GM12878 (cell line): ENCODE results near the gene SHB. TPM values are rescaled to one million over a fixed set of nuclear protein-coding genes. Genes with fewer than 3 reads are reported as not detected.

Experiments used
- ATAC-seq: fragments of 200-7000 bp; cut with Tn5 transposase; 3 replicates; pipeline ENCODE4 v1.9.1; 2020; ENCODE audit warnings: mild to moderate bottlenecking, moderate library complexity
- BruUV-seq: library from RNA; stranded (reverse); fragments of 400-500 nt; replicated peaks from 2 replicates; lab custom pipeline; 2021; lab: Mats Ljungman, UMichigan
- CTCF ChIA-PET: fragments of 300-600 bp; sonication (Branson Sonifier 250); formaldehyde crosslinking; extraction: SDS; loops from one replicate; lab custom pipeline; 2021; ENCODE audit warnings: inconsistent platforms; lab: Yijun Ruan, JAX
- POLR2A ChIA-PET: fragments of 350-600 bp; formaldehyde crosslinking; extraction: SDS; loops from one replicate; lab custom pipeline; 2021; ENCODE audit warnings: inconsistent platforms; lab: Charles Lee
- RAD21 ChIA-PET: fragments of 300-600 bp; sonication (Branson Sonifier 250); formaldehyde crosslinking; loops from one replicate; lab custom pipeline; 2023; ENCODE audit warnings: antibody characterized with exemption; ENCODE audit not compliant: unreplicated experiment; lab: Charles Lee
- SMC1A ChIA-PET: fragments of 300-600 bp; sonication (Branson Sonifier 250); formaldehyde crosslinking; loops from one replicate; lab custom pipeline; 2023; ENCODE audit not compliant: unreplicated experiment, uncharacterized antibody; lab: Charles Lee
- DNase-seq: peaks from one replicate; pipeline ENCODE4 v3.0.0-alpha.2; 2011; ENCODE audit warnings: low read depth, low spot score
- FAIRE-seq: peaks from 3 replicates; lab custom pipeline; 2011; peaks lifted over from hg19 to GRCh38; lab: Jason Lieb, UNC
- H2AFZ ChIP-seq: 2 replicates; pipeline ENCODE4 v1.6.0; 2011; ENCODE audit warnings: low read depth, low read length, control low read depth; ENCODE audit not compliant: control insufficient read depth
- H3K27ac ChIP-seq: 2 replicates; pipeline ENCODE4 v1.5.1; 2011; ENCODE audit warnings: control low read depth; ENCODE audit not compliant: control insufficient read depth, insufficient read depth
- H3K27me3 ChIP-seq, 2 experiments: replicated peaks in 1 of 2; 2 replicates each; pipeline versions ENCODE4 v1.6.0 to v1.6.1; 2011; ENCODE audit warnings: low read length in 1 of 2; ENCODE audit not compliant: control insufficient read depth in 2 of 2, insufficient read depth in 2 of 2
- H3K36me3 ChIP-seq, 2 experiments: 2 replicates each; pipeline ENCODE4 v1.5.1; 2011; ENCODE audit warnings: low read length in 1 of 2; ENCODE audit not compliant: control insufficient read depth in 2 of 2, insufficient read depth in 2 of 2
- H3K4me1 ChIP-seq: 2 replicates; pipeline ENCODE4 v1.6.1; 2011; ENCODE audit warnings: mild to moderate bottlenecking, low read length, moderate library complexity, mixed read lengths; ENCODE audit not compliant: control insufficient read depth, insufficient read depth
- H3K4me2 ChIP-seq: 2 replicates; pipeline ENCODE4 v1.6.0; 2011; ENCODE audit warnings: control low read depth; ENCODE audit not compliant: control insufficient read depth, insufficient read depth
- H3K4me3 ChIP-seq: fragments of 200-600 bp; sonication (generic); 2 replicates; pipeline ENCODE4 v1.5.1; 2016
- H3K79me2 ChIP-seq: 2 replicates; pipeline ENCODE4 v1.6.0; 2011; ENCODE audit warnings: low read length; ENCODE audit not compliant: control insufficient read depth, insufficient read depth
- H3K9ac ChIP-seq: 2 replicates; pipeline ENCODE4 v1.8.0; 2011; ENCODE audit warnings: low read length, control low read depth, mixed read lengths; ENCODE audit not compliant: control insufficient read depth, insufficient read depth
- H3K9me3 ChIP-seq: replicated peaks from 3 replicates; pipeline ENCODE4 v1.5.1; 2011; ENCODE audit warnings: mild to moderate bottlenecking, low read length; ENCODE audit not compliant: control insufficient read depth, insufficient read depth
- H4K20me1 ChIP-seq: 2 replicates; pipeline ENCODE4 v1.6.0; 2011; ENCODE audit not compliant: control insufficient read depth, insufficient read depth
- BCL3 ChIP-seq: IDR thresholded peaks from 2 replicates; pipeline ENCODE4 v1.6.1; 2011; ENCODE audit warnings: borderline replicate concordance, low read depth, mild to moderate bottlenecking, moderate library complexity, low read length; ENCODE audit not compliant: insufficient read depth, poor library complexity, severe bottlenecking
- EED ChIP-seq: sonication (generic); IDR thresholded peaks from 2 replicates; pipeline ENCODE4 v1.6.1; 2016; ENCODE audit warnings: antibody characterized with exemption, low read depth
- ELK1 ChIP-seq: IDR thresholded peaks from 2 replicates; pipeline ENCODE4 v1.6.1; 2012; ENCODE audit warnings: low read depth, low read length, improper control_type of control experiment
- FOXK2 ChIP-seq: fragments of 450-650 bp; IDR thresholded peaks from 2 replicates; pipeline ENCODE4 v1.6.1; 2017; ENCODE audit warnings: mild to moderate bottlenecking, moderate library complexity
- IKZF2 ChIP-seq, 2 experiments: fragments of 450-650 bp; IDR thresholded peaks; 2 replicates each; pipeline ENCODE4 v1.6.1; 2017; ENCODE audit warnings: mild to moderate bottlenecking in 2 of 2, moderate library complexity in 2 of 2
- MEF2A ChIP-seq: IDR thresholded peaks from 2 replicates; pipeline ENCODE4 v1.6.1; 2011; ENCODE audit warnings: low read depth, mild to moderate bottlenecking, low read length, moderate library complexity; ENCODE audit not compliant: insufficient read depth
- MTA2 ChIP-seq: fragments of 450-650 bp; IDR thresholded peaks from 2 replicates; pipeline ENCODE4 v1.6.1; 2016; ENCODE audit warnings: low read depth, mild to moderate bottlenecking, moderate library complexity
- NBN ChIP-seq: fragments of 450-650 bp; IDR thresholded peaks from 2 replicates; pipeline ENCODE4 v1.6.1; 2016
- NFIC ChIP-seq: IDR thresholded peaks from 2 replicates; pipeline ENCODE4 v1.6.1; 2012; ENCODE audit warnings: low read depth, mild to moderate bottlenecking, inconsistent platforms, low read length, moderate library complexity
- NR2C1 ChIP-seq: fragments of 450-650 bp; IDR thresholded peaks from 2 replicates; pipeline ENCODE4 v1.6.1; 2017; ENCODE audit warnings: antibody characterized with exemption, mild to moderate bottlenecking, moderate library complexity
- POLR2AphosphoS2 ChIP-seq: IDR thresholded peaks from 2 replicates; pipeline ENCODE4 v1.6.1; 2011; ENCODE audit warnings: low read depth, mild to moderate bottlenecking, low read length, improper control_type of control experiment, moderate library complexity
- POU2F2 ChIP-seq: IDR thresholded peaks from 3 replicates; pipeline ENCODE4 v1.6.1; 2011; ENCODE audit warnings: low read depth, mild to moderate bottlenecking, low read length, borderline replicate concordance
- RAD21 ChIP-seq: IDR thresholded peaks from 2 replicates; pipeline ENCODE4 v1.6.1; 2011; ENCODE audit warnings: mild to moderate bottlenecking, low read depth, low read length, moderate library complexity; ENCODE audit not compliant: insufficient read depth
- RAD51 ChIP-seq: fragments of 450-650 bp; IDR thresholded peaks from 2 replicates; pipeline ENCODE4 v1.6.1; 2016; ENCODE audit warnings: moderate library complexity, mild to moderate bottlenecking, inconsistent platforms
- RUNX3 ChIP-seq: IDR thresholded peaks from 2 replicates; pipeline ENCODE4 v1.6.1; 2012; ENCODE audit warnings: low read length, inconsistent platforms
- SMAD5 ChIP-seq: IDR thresholded peaks from 2 replicates; pipeline ENCODE4 v1.6.1; 2016; ENCODE audit warnings: antibody characterized with exemption, low read depth
- SPI1 ChIP-seq: IDR thresholded peaks from 2 replicates; pipeline ENCODE4 v1.6.1; 2011; ENCODE audit warnings: low read depth, mild to moderate bottlenecking, low read length, moderate library complexity, borderline replicate concordance; ENCODE audit not compliant: insufficient read depth
- ZNF622 ChIP-seq: fragments of 450-650 bp; IDR thresholded peaks from 2 replicates; pipeline ENCODE4 v1.6.1; 2017; ENCODE audit warnings: mild to moderate bottlenecking, inconsistent platforms
- WGBS: methylation state at CpG from one replicate; pipeline ENCODE4 v1.1.6; 2016; ENCODE audit warnings: low lambda C conversion rate; ENCODE audit not compliant: insufficient replicate concordance, insufficient coverage; ENCODE audit errors: missing lambda C conversion rate; 5-methylcytosine and 5-hydroxymethylcytosine counted together
- in situ Hi-C: fragments of 300-500 bp; cut with MboI; formaldehyde crosslinking; loops from 9 replicates; pipeline ENCODE4 v1.14.3; 2018; ENCODE audit warnings: mixed read lengths
- intact Hi-C: fragments of 100-400 bp; cut with micrococcal nuclease; formaldehyde crosslinking; loops from one replicate; pipeline ENCODE4 v1.14.2; 2022; ENCODE audit not compliant: unreplicated experiment
- polyA plus RNA-seq, 11 experiments: library from polyadenylated mRNA; depleted of rRNA in 4 of 11; unstranded in 6 of 11; stranded (reverse) in 5 of 11; fragments of >200 nt; fragmentation: Nextera tagmentation in 4 of 11; fragmentation: Illumina TruSeq in 1 of 11; extraction: Ambion mirVana in 4 of 11; extraction: Trizol in 1 of 11; gene quantifications; 1 replicate in 1 of 11; 2 replicates in 10 of 11; pipeline versions ENCODE4 v1.2.1 to v1.2.3, GENCODE V29; 2011 to 2016; ENCODE audit warnings: inconsistent platforms in 2 of 11, missing spikeins in 2 of 11, low read depth in 1 of 11
- total RNA-seq, 4 experiments: library from RNA; depleted of rRNA in 3 of 4; stranded (reverse); fragments of >200 nt in 3 of 4; fragmentation: Illumina TruSeq in 1 of 4; extraction: Trizol in 1 of 4; gene quantifications; 2 replicates each; pipeline versions ENCODE4 v1.2.1 to v1.2.3, GENCODE V29; 2013 to 2021

Gene SHB
- total and polyA plus RNA-seq, 10 of the 15 experiments (the other 5 are each of a cell fraction or from before 2014, with no cell fraction given): 0.29 to 6.2 (median 1.3) TPM

- WGBS: under 1% methylated on average over 74 of the region's 84 CpGs
- SMC1A ChIA-PET: interaction anchor here (0.6 to 4.6 kb wide), 16 partner anchors 9 to 424 kb away, joined by 3 to 24 read pairs (median 4); partner anchors contain the start of genes EXOSC3 and TRMT10B
- Histone ChIP-seq H3K36me3 (no peaks in the 10 kb centered on the region; a peak in 2 of 4 replicates), H2AFZ (peak within 1 kb of the TSS; percentile 73), H3K27ac (peak within 1 kb of the TSS; percentile 76), H3K79me2 (peaks cover 25% of the 10 kb centered on the region), H3K9me3 (no peaks in the 10 kb centered on the region), H3K4me1 (peaks cover 10% of the 10 kb centered on the region), H3K4me3 (peak within 1 kb of the TSS; percentile 86), H4K20me1 (no peaks in the 10 kb centered on the region), H3K9ac (peak within 1 kb of the TSS; percentile 80), H3K4me2 (peak within 1 kb of the TSS; percentile 93), H3K27me3 (no peaks in the 10 kb centered on the region)
- ATAC-seq: peak; percentile 92
- in situ Hi-C loops (loop anchor here (25.0 kb wide), 1 partner anchor 783 kb away; no protein-coding TSS in a partner anchor), intact Hi-C loops (loop anchor here (1.0 to 10.0 kb wide), 5 partner anchors 102 to 459 kb away; partner anchors contain the start of genes DCAF10, TOMM5 and TRMT10B)
- CTCF ChIA-PET: interaction anchor here (0.5 to 3.4 kb wide), 26 partner anchors 8 to 497 kb away, joined by 3 to 15 read pairs (median 4); partner anchors contain the start of gene EXOSC3
- RAD21 ChIA-PET: interaction anchor here (0.7 to 2.3 kb wide), 17 partner anchors 8 to 457 kb away, joined by 3 to 11 read pairs (median 4); partner anchors contain the start of gene EXOSC3
- DNase-seq: peak; percentile 81
- POLR2A ChIA-PET: interaction anchor here (1.1 to 1.6 kb wide), 2 partner anchors 119 to 146 kb away, joined by 4 to 6 read pairs; partner anchors contain the start of gene EXOSC3
- BruUV-seq: TSS peak; percentile 57
- peak; percentile 100 for FAIRE-seq
- peak; percentile 31 for TF ChIP-seq BCL3
- no peak for TF ChIP-seq MEF2A
- peak; percentile 82 for TF ChIP-seq NBN
- no peak; the same call in 1 of the 2 replicates for TF ChIP-seq FOXK2
- TF ChIP-seq RAD51: peak; percentile 68; the same call in 1 of the 2 replicates
- peak; percentile 80 for TF ChIP-seq NR2C1
- no peak for TF ChIP-seq MTA2
- no peak for TF ChIP-seq ZNF622
- TF ChIP-seq SPI1: no peak
- peak; percentile 4 to 52; a peak in 2 of 4 replicates for TF ChIP-seq IKZF2 (IDR thresholded peaks at IDR 0.05)
- TF ChIP-seq ELK1: peak; percentile 27; the same call in 1 of the 2 replicates
- peak; percentile 61; the same call in 1 of the 2 replicates for TF ChIP-seq RUNX3
- peak; percentile 72 for TF ChIP-seq RAD21
- TF ChIP-seq POU2F2: peak; percentile 86; the same call in 2 of the 3 replicates
- TF ChIP-seq POLR2AphosphoS2: peak; percentile 79; the same call in 1 of the 2 replicates
- TF ChIP-seq EED: peak; percentile 56; the same call in 1 of the 2 replicates
- TF ChIP-seq SMAD5: no peak
- no peak for TF ChIP-seq NFIC
Observed at GRCh38 chr9:37903647-37904444, 165.2 kb downstream of the SHB start, which contains the start of gene SLC25A51. Gene SLC25A51, minus strand, starts transcription at chr9:37904127. Its CDS starts 15,577 bp downstream, at chr9:37888550.
